Measurements from ENCODE around the gene AMT.

GRCh38 chr3:49454898-49455681, 32.8 kb upstream of the AMT start:
- no peak for TF ChIP-seq YY1 (IDR thresholded peaks at IDR 0.05; ENCODE audit: insufficient read depth, insufficient read length)
- no peak for TF ChIP-seq ZNF274 (IDR thresholded peaks at IDR 0.05; ENCODE audit: low read depth, low read length)
- TF ChIP-seq SUZ12 (IDR thresholded peaks at IDR 0.05; ENCODE audit: extremely low read depth, insufficient read depth, insufficient read length) = no peak

All from NT2/D1 (cell line).